IMR-90 (cell line): ENCODE data around the gene DNAAF3. TPM values are rescaled to one million over a fixed set of nuclear protein-coding genes. Genes with fewer than 3 reads are reported as not detected.

ENCODE experiments used
- ATAC-seq: fragments of 200-7000 bp; cut with Tn5 transposase; 2 replicates; pipeline ENCODE4 v1.9.1; 2020; ENCODE audit warnings: low read depth, mild to moderate bottlenecking, moderate library complexity
- BruUV-seq: library from RNA; stranded (reverse); fragments of 400-500 nt; replicated peaks from 2 replicates; lab custom pipeline; 2021; lab: Mats Ljungman, UMichigan
- CTCF ChIA-PET: fragments of 300-600 bp; formaldehyde crosslinking; extraction: SDS; loops from one replicate; lab custom pipeline; 2021; ENCODE audit warnings: antibody characterized with exemption; lab: Yijun Ruan, JAX
- POLR2A ChIA-PET: fragments of 300-600 bp; sonication (Branson Sonifier 250); formaldehyde crosslinking; loops from one replicate; lab custom pipeline; 2022; ENCODE audit warnings: antibody characterized with exemption; ENCODE audit not compliant: unreplicated experiment; lab: Charles Lee
- DNase-seq: peaks from one replicate; pipeline ENCODE4 v3.0.0; 2013
- H2AFZ ChIP-seq: replicated peaks from 2 replicates; pipeline ENCODE3; 2013; ENCODE audit warnings: low read length, mild to moderate bottlenecking; ENCODE audit not compliant: poor library complexity
- H2AK5ac ChIP-seq: 2 replicates; pipeline ENCODE4 v1.6.1; 2013; ENCODE audit warnings: low read depth, low read length, inconsistent platforms
- H2AK9ac ChIP-seq: replicated peaks from 2 replicates; pipeline ENCODE3; 2013; ENCODE audit warnings: mild to moderate bottlenecking, low read depth, low read length, moderate library complexity; ENCODE audit not compliant: poor library complexity
- H2BK120ac ChIP-seq: 2 replicates; pipeline ENCODE4 v1.6.1; 2013; ENCODE audit warnings: low read depth, low read length, inconsistent platforms
- H2BK15ac ChIP-seq: 3 replicates; pipeline ENCODE4 v1.6.1; 2013; ENCODE audit warnings: low read depth, low read length, inconsistent platforms
- H2BK20ac ChIP-seq: 2 replicates; pipeline ENCODE4 v1.6.1; 2013; ENCODE audit warnings: low read depth, mild to moderate bottlenecking, inconsistent platforms, low read length, moderate library complexity
- H2BK5ac ChIP-seq: 2 replicates; pipeline ENCODE4 v1.6.1; 2013; ENCODE audit warnings: mild to moderate bottlenecking, low read depth, low read length, inconsistent platforms; ENCODE audit not compliant: poor library complexity, severe bottlenecking
- H3K14ac ChIP-seq: replicated peaks from 2 replicates; pipeline ENCODE4 v1.6.1; 2013; ENCODE audit warnings: low read depth, low read length, inconsistent platforms
- H3K18ac ChIP-seq: 2 replicates; pipeline ENCODE4 v1.6.1; 2013; ENCODE audit warnings: low read depth, low read length, control low read depth
- H3K23ac ChIP-seq: 2 replicates; pipeline ENCODE4 v1.6.1; 2013; ENCODE audit warnings: low read depth, low read length, inconsistent platforms
- H3K27ac ChIP-seq: 2 replicates; pipeline ENCODE4 v1.5.1; 2013; ENCODE audit warnings: mild to moderate bottlenecking, control low read depth, low read length; ENCODE audit not compliant: insufficient read depth
- H3K27me3 ChIP-seq: 2 replicates; pipeline ENCODE4 v1.6.1; 2013; ENCODE audit warnings: low read length; ENCODE audit not compliant: control insufficient read depth, insufficient read depth
- H3K36me3 ChIP-seq: 2 replicates; pipeline ENCODE4 v1.6.1; 2013; ENCODE audit warnings: low read length, mixed read lengths; ENCODE audit not compliant: control insufficient read depth, insufficient read depth
- H3K4ac ChIP-seq: 2 replicates; pipeline ENCODE4 v1.6.1; 2013; ENCODE audit warnings: low read depth, low read length, inconsistent platforms
- H3K4me1 ChIP-seq: 2 replicates; pipeline ENCODE4 v1.6.1; 2013; ENCODE audit warnings: low read length, mixed read lengths; ENCODE audit not compliant: control insufficient read depth, insufficient read depth
- H3K4me2 ChIP-seq: 2 replicates; pipeline ENCODE4 v1.6.1; 2013; ENCODE audit warnings: low read depth, mild to moderate bottlenecking, control low read depth, low read length, moderate library complexity
- H3K4me3 ChIP-seq: 2 replicates; pipeline ENCODE4 v1.5.1; 2013; ENCODE audit warnings: low read depth, mild to moderate bottlenecking, control low read depth, low read length, moderate library complexity; ENCODE audit not compliant: insufficient read depth
- H3K56ac ChIP-seq: 2 replicates; pipeline ENCODE4 v1.6.1; 2013; ENCODE audit warnings: low read length, inconsistent platforms; ENCODE audit not compliant: insufficient read depth; ENCODE audit errors: extremely low read depth
- H3K79me1 ChIP-seq, 2 experiments: 2 replicates each; pipeline ENCODE4 v1.6.1; 2013; ENCODE audit warnings: low read length in 2 of 2, inconsistent platforms in 1 of 2, low read depth in 1 of 2
- H3K9ac ChIP-seq: 2 replicates; pipeline ENCODE4 v1.6.1; 2013; ENCODE audit warnings: low read depth, low read length, control low read depth
- H3K9me1 ChIP-seq: 2 replicates; pipeline ENCODE4 v1.6.1; 2013; ENCODE audit warnings: low read length, inconsistent platforms; ENCODE audit not compliant: insufficient read depth
- H3K9me3 ChIP-seq: 2 replicates; pipeline ENCODE4 v1.6.1; 2013; ENCODE audit warnings: low read length; ENCODE audit not compliant: control insufficient read depth, insufficient read depth
- H4K20me1 ChIP-seq: 2 replicates; pipeline ENCODE4 v1.6.1; 2013; ENCODE audit warnings: low read length, inconsistent platforms; ENCODE audit not compliant: insufficient read depth
- H4K5ac ChIP-seq: 2 replicates; pipeline ENCODE4 v1.6.1; 2013; ENCODE audit warnings: mild to moderate bottlenecking, low read depth, low read length, control low read depth
- H4K8ac ChIP-seq, 2 experiments: 2 replicates each; pipeline ENCODE4 v1.6.1; 2013; ENCODE audit warnings: low read depth in 2 of 2, low read length in 2 of 2, control low read depth in 1 of 2, inconsistent platforms in 1 of 2
- H4K91ac ChIP-seq: 2 replicates; pipeline ENCODE4 v1.6.1; 2013; ENCODE audit warnings: low read depth, low read length, inconsistent platforms; ENCODE audit not compliant: insufficient read depth
- FOS ChIP-seq: fragments of 150-350 bp; IDR thresholded peaks from 2 replicates; pipeline ENCODE4 v1.6.1; 2016; ENCODE audit warnings: low read depth, low read length
- POLR2A ChIP-seq: IDR thresholded peaks from 2 replicates; pipeline ENCODE4 v1.6.1; 2012; ENCODE audit warnings: mild to moderate bottlenecking, low read depth, low read length
- RAD21 ChIP-seq: IDR thresholded peaks from 2 replicates; pipeline ENCODE4 v1.6.1; 2012; ENCODE audit warnings: low read length, improper control_type of control experiment
- RCOR1 ChIP-seq: IDR thresholded peaks from 2 replicates; pipeline ENCODE4 v1.6.1; 2012; ENCODE audit warnings: mild to moderate bottlenecking, low read length, improper control_type of control experiment; ENCODE audit not compliant: insufficient replicate concordance
- SMC3 ChIP-seq: fragments of 150-350 bp; IDR thresholded peaks from 2 replicates; pipeline ENCODE4 v1.6.1; 2016; ENCODE audit warnings: low read depth, mild to moderate bottlenecking, antibody characterized with exemption, low read length, moderate library complexity
- WGBS, 2 experiments: methylation state at CpG; one replicate each; pipeline versions ENCODE4 v1.1.5 to v1.1.7; 2013; ENCODE audit warnings: missing lambda C conversion rate in 2 of 2; ENCODE audit not compliant: insufficient read length in 1 of 2; ENCODE audit errors: extremely low coverage in 2 of 2; 5-methylcytosine and 5-hydroxymethylcytosine counted together
- dilution Hi-C: fragments of 300-500 bp; cut with HindIII; formaldehyde crosslinking; loops from one replicate; pipeline ENCODE4 v1.14.3; 2018; ENCODE audit warnings: low sequenced_read_pairs; ENCODE audit not compliant: unreplicated experiment
- in situ Hi-C: fragments of 300-500 bp; cut with MboI; formaldehyde crosslinking; loops from 3 replicates; pipeline ENCODE4 v1.14.3; 2019; ENCODE audit warnings: low sequenced_read_pairs, inconsistent platforms, mixed read lengths
- intact Hi-C: fragments of 100-400 bp; cut with micrococcal nuclease; formaldehyde crosslinking; loops from 2 replicates; pipeline ENCODE4 v1.10.0; 2022
- polyA plus RNA-seq, 3 experiments: library from polyadenylated mRNA; depleted of rRNA; stranded (reverse); fragments of >200 nt; gene quantifications; 2 replicates each; pipeline ENCODE4 v1.2.3, GENCODE V29; 2012; ENCODE audit warnings: low replicate concordance in 1 of 3
- total RNA-seq: library from RNA; depleted of rRNA; stranded (reverse); fragments of >200 nt; gene quantifications from 2 replicates; pipeline ENCODE4 v1.2.3, GENCODE V29; 2012
- TF ChIP-seq, protein P1 (sequence below): fragments of 150-350 bp; IDR thresholded peaks from 2 replicates; pipeline ENCODE4 v1.6.1; 2017; ENCODE audit warnings: mild to moderate bottlenecking, antibody characterized with exemption, low read length, low read depth
- TF ChIP-seq, protein P2 (sequence below): conservative IDR thresholded peaks from 2 replicates; pipeline ENCODE4 v1.5.1; 2012; ENCODE audit warnings: mild to moderate bottlenecking, low read depth, low read length, improper control_type of control experiment
- TF ChIP-seq, protein P3 (sequence below): fragments of 150-350 bp; IDR thresholded peaks from 2 replicates; pipeline ENCODE4 v1.6.1; 2016; ENCODE audit warnings: low read depth, mild to moderate bottlenecking, low read length, moderate library complexity, borderline replicate concordance

The DNAAF3 gene
- total and polyA plus RNA-seq, 2 of the 4 experiments (the other 2 are of a cell fraction), result 0.34 TPM; not detected in 1

DNA sequence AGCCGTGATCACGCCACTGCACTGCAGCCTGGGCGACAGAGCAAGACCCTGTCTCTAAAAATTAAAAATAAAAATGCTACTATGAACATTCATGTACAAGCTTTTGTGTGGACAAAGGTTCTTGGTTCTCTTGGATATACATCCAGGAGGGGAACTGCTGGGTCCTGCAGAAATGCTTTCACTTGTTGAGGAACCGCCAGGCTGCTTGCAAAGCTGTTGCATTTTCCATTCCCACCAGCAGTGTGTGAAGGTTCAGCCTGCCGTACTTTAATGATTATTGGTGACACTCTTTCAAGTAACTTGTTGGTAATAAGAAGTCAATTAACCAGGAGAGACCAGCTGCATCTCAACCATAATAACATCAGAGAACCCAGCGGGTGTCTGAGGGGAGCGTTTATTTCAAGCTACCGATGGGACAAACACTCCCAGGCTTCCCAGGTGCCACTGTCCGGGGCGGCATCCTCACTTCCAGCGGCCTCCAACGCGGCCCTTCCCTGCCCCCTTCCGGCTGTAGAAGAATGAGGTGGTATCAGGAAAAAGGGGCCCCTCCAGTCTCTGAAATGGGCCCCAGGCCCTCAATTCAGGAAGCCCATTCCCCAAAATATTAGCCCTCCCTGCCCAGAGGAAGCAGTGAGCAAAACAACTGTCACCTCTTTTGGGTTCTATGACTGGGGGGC lies 33.8 kb downstream of the DNAAF3 start:
- H2BK20ac ChIP-seq, result no peak overlapping the region
- no peak overlapping the region for H4K5ac ChIP-seq
- no peak for TF ChIP-seq SMC3
- no peak for TF ChIP-seq FOS
- TF ChIP-seq, protein P1, sequence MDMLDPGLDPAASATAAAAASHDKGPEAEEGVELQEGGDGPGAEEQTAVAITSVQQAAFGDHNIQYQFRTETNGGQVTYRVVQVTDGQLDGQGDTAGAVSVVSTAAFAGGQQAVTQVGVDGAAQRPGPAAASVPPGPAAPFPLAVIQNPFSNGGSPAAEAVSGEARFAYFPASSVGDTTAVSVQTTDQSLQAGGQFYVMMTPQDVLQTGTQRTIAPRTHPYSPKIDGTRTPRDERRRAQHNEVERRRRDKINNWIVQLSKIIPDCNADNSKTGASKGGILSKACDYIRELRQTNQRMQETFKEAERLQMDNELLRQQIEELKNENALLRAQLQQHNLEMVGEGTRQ, result no peak
- TF ChIP-seq, protein P2, sequence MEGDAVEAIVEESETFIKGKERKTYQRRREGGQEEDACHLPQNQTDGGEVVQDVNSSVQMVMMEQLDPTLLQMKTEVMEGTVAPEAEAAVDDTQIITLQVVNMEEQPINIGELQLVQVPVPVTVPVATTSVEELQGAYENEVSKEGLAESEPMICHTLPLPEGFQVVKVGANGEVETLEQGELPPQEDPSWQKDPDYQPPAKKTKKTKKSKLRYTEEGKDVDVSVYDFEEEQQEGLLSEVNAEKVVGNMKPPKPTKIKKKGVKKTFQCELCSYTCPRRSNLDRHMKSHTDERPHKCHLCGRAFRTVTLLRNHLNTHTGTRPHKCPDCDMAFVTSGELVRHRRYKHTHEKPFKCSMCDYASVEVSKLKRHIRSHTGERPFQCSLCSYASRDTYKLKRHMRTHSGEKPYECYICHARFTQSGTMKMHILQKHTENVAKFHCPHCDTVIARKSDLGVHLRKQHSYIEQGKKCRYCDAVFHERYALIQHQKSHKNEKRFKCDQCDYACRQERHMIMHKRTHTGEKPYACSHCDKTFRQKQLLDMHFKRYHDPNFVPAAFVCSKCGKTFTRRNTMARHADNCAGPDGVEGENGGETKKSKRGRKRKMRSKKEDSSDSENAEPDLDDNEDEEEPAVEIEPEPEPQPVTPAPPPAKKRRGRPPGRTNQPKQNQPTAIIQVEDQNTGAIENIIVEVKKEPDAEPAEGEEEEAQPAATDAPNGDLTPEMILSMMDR, result 0 out of 2 replicates have a peak, but pooled peaks have one; percentile 17
- TF ChIP-seq RAD21, result 0 out of 2 replicates have a peak, but pooled peaks have one; percentile 11
- no peak for TF ChIP-seq POLR2A
- TF ChIP-seq, protein P3, sequence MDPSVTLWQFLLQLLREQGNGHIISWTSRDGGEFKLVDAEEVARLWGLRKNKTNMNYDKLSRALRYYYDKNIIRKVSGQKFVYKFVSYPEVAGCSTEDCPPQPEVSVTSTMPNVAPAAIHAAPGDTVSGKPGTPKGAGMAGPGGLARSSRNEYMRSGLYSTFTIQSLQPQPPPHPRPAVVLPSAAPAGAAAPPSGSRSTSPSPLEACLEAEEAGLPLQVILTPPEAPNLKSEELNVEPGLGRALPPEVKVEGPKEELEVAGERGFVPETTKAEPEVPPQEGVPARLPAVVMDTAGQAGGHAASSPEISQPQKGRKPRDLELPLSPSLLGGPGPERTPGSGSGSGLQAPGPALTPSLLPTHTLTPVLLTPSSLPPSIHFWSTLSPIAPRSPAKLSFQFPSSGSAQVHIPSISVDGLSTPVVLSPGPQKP, result no peak
- no peak for TF ChIP-seq RCOR1
- WGBS, 2 experiments, result no CpG with 5 or more reads among the region's 14 CpGs
- H3K56ac ChIP-seq, result no peak overlapping the region
- no peak overlapping the region for H3K18ac ChIP-seq
- no peaks in the 10 kb centered on the region for H3K9me3 ChIP-seq
- no peak for ATAC-seq
- H3K79me1 ChIP-seq, result no peaks in the 10 kb centered on the region
- no peak overlapping the region for H2AK5ac ChIP-seq
- H4K20me1 ChIP-seq, result no peaks in the 10 kb centered on the region
- peaks cover 27% of the 10 kb centered on the region for H3K27me3 ChIP-seq
- no peak overlapping the region for H2AFZ ChIP-seq
- no peaks in the 10 kb centered on the region for H3K4me1 ChIP-seq
- H3K14ac ChIP-seq, result no peak overlapping the region
- in situ Hi-C loops (no loop called here), dilution Hi-C loops (no loop called here), intact Hi-C loops (no loop called here)
- H2BK5ac ChIP-seq, result no peak overlapping the region
- no peak overlapping the region for H4K91ac ChIP-seq
- no peak overlapping the region for H2BK15ac ChIP-seq
- no TSS peak for BruUV-seq
- no peak overlapping the region for H3K23ac ChIP-seq
- no peak for DNase-seq
- H3K27ac ChIP-seq, result no peak overlapping the region
- H2BK120ac ChIP-seq, result no peak overlapping the region
- H3K9ac ChIP-seq, result no peak overlapping the region
- POLR2A ChIA-PET, result no interaction called here
- H3K4me3 ChIP-seq, result no peak overlapping the region
- no peak overlapping the region for H3K4ac ChIP-seq
- H4K8ac ChIP-seq, result no peak overlapping the region
- CTCF ChIA-PET, result interaction anchor here (0.5 kb wide), 1 partner anchor 27 kb away, joined by 3 read pairs; no protein-coding TSS in a partner anchor
- no peak overlapping the region for H3K4me2 ChIP-seq
- no peaks in the 10 kb centered on the region for H3K36me3 ChIP-seq
- no peak overlapping the region for H2AK9ac ChIP-seq
- no peaks in the 10 kb centered on the region for H3K9me1 ChIP-seq
